ENCODE data around the gene MYO9A.

MYO9A gene

DNA sequence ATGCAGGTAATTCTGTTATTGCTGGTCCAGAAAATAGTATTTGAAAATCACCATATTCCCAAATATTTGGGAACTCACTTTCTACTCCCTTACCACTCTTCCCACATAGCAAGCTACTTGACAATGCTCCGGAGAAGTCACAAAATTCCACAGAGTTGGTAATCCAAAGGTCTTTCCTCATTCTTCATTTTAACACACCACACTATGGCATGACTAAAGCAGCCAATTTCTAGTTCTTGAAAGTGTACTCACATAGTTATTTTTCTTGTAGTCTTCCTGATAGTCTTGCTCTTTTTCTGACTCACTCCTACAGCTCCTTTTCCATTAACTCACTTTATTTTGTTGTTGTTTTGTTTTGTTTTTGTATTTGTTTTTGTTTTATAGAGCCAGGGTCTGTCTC, 67.2 kb downstream of the MYO9A start:
- Histone ChIP-seq H3K36me3 (ENCODE audit: insufficient read depth, low read length) (peaks cover 8% of the 10 kb centered on the region; the same call in 1 of the 2 replicates), H3K9me3 (ENCODE audit: insufficient read depth, low read length, severe bottlenecking) (no peaks in the 10 kb centered on the region), H3K4me1 (ENCODE audit: insufficient read depth, low read length) (no peaks in the 10 kb centered on the region), H3K4me3 (ENCODE audit: low read depth in 1 of 2, low read length in 2 of 2) (no peak overlapping the region), H2AFZ (ENCODE audit: low read depth, low read length) (no peak overlapping the region), H4K20me1 (ENCODE audit: insufficient read depth, low read length) (no peaks in the 10 kb centered on the region), H3K9ac (ENCODE audit: low read depth, low read length) (no peak overlapping the region), H3K27ac (ENCODE audit: low read length) (no peak overlapping the region), H3K27me3 (ENCODE audit: insufficient read depth, low read length, poor library complexity) (no peaks in the 10 kb centered on the region), H3K79me2 (ENCODE audit: insufficient read depth, low read length) (0 out of 2 replicates have a peak, but pooled peaks cover 2% of the 10 kb centered on the region), H3K4me2 (ENCODE audit: insufficient read depth, low read length) (no peak overlapping the region)
- no peak for TF ChIP-seq CTCF (IDR thresholded peaks at IDR 0.05; ENCODE audit: borderline replicate concordance, extremely low read depth, low read length, poor library complexity, severe bottlenecking)
- TF ChIP-seq EZH2 (IDR thresholded peaks at IDR 0.05; ENCODE audit: borderline replicate concordance, low read depth, low read length, severe bottlenecking): no peak
- DNase-seq (no peak), ATAC-seq (ENCODE audit: insufficient read depth, low read depth) (no peak)

GRCh38 chr15:72047020-72047419, 70.9 kb downstream of the MYO9A start:
- H3K79me2 ChIP-seq (ENCODE audit: insufficient read depth, low read length): no peaks in the 10 kb centered on the region
- H3K4me3 ChIP-seq (ENCODE audit: low read depth in 1 of 2, low read length in 2 of 2): no peak overlapping the region
- H3K27me3 ChIP-seq (ENCODE audit: insufficient read depth, low read length, poor library complexity): no peaks in the 10 kb centered on the region
- H3K9ac ChIP-seq (ENCODE audit: low read depth, low read length): no peak overlapping the region
- no peak for TF ChIP-seq EZH2 (IDR thresholded peaks at IDR 0.05; ENCODE audit: borderline replicate concordance, low read depth, low read length, severe bottlenecking)
- no peak for TF ChIP-seq CTCF (IDR thresholded peaks at IDR 0.05; ENCODE audit: borderline replicate concordance, extremely low read depth, low read length, poor library complexity, severe bottlenecking)
- no peak for ATAC-seq (ENCODE audit: insufficient read depth, low read depth)
- no peak overlapping the region for H3K4me2 ChIP-seq (ENCODE audit: insufficient read depth, low read length)
- no peak overlapping the region for H3K27ac ChIP-seq (ENCODE audit: low read length)
- no peaks in the 10 kb centered on the region for H3K4me1 ChIP-seq (ENCODE audit: insufficient read depth, low read length)
- no peak overlapping the region for H2AFZ ChIP-seq (ENCODE audit: low read depth, low read length)
- no peaks in the 10 kb centered on the region for H4K20me1 ChIP-seq (ENCODE audit: insufficient read depth, low read length)
- H3K36me3 ChIP-seq (ENCODE audit: insufficient read depth, low read length): peaks cover 10% of the 10 kb centered on the region; the same call in 1 of the 2 replicates
- no peak for DNase-seq
- H3K9me3 ChIP-seq (ENCODE audit: insufficient read depth, low read length, severe bottlenecking): no peaks in the 10 kb centered on the region

- H3K9me3 ChIP-seq (ENCODE audit: insufficient read depth, low read length, severe bottlenecking): no peaks in the 10 kb centered on the region
- no peak for DNase-seq
- H3K79me2 ChIP-seq (ENCODE audit: insufficient read depth, low read length): no peaks in the 10 kb centered on the region
- H3K4me3 ChIP-seq (ENCODE audit: low read depth in 1 of 2, low read length in 2 of 2): no peak overlapping the region
- H3K4me2 ChIP-seq (ENCODE audit: insufficient read depth, low read length): no peak overlapping the region
- no peak for ATAC-seq (ENCODE audit: insufficient read depth, low read depth)
- no peaks in the 10 kb centered on the region for H4K20me1 ChIP-seq (ENCODE audit: insufficient read depth, low read length)
- no peak for TF ChIP-seq CTCF (IDR thresholded peaks at IDR 0.05; ENCODE audit: borderline replicate concordance, extremely low read depth, low read length, poor library complexity, severe bottlenecking)
- TF ChIP-seq EZH2 (IDR thresholded peaks at IDR 0.05; ENCODE audit: borderline replicate concordance, low read depth, low read length, severe bottlenecking): no peak
- no peak overlapping the region for H3K27ac ChIP-seq (ENCODE audit: low read length)
- no peaks in the 10 kb centered on the region for H3K27me3 ChIP-seq (ENCODE audit: insufficient read depth, low read length, poor library complexity)
- no peak overlapping the region for H2AFZ ChIP-seq (ENCODE audit: low read depth, low read length)
- H3K9ac ChIP-seq (ENCODE audit: low read depth, low read length): no peak overlapping the region
- H3K36me3 ChIP-seq (ENCODE audit: insufficient read depth, low read length): peaks cover 7% of the 10 kb centered on the region; the same call in 1 of the 2 replicates
- no peaks in the 10 kb centered on the region for H3K4me1 ChIP-seq (ENCODE audit: insufficient read depth, low read length)
These were observed 73.0 kb downstream of the MYO9A start for GRCh38 chr15:72044956-72045355.

DNA sequence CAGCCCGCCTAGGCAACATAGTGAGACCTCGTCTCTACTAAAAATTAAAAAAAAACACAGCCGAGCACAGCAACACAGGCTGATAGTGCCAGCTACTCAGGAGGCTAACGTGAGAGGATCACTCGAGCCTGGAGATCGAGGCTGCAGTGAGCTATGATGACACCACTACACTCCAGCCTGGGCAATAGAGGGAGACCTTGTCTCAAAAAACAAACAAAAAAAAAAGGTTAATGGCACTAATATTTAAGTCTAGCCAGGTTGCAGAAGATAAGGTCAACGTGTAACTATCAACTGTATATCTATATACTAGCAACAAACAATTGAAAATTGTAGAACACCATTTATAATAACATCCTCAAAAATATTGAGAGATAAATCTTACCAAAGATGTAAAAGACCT, 75.1 kb downstream of the MYO9A start:
- Histone ChIP-seq H3K9ac (ENCODE audit: low read depth, low read length) (no peak overlapping the region), H3K9me3 (ENCODE audit: insufficient read depth, low read length, severe bottlenecking) (no peaks in the 10 kb centered on the region), H3K27me3 (ENCODE audit: insufficient read depth, low read length, poor library complexity) (no peaks in the 10 kb centered on the region), H3K27ac (ENCODE audit: low read length) (no peak overlapping the region), H4K20me1 (ENCODE audit: insufficient read depth, low read length) (no peaks in the 10 kb centered on the region), H3K4me3 (ENCODE audit: low read depth in 1 of 2, low read length in 2 of 2) (no peak overlapping the region), H2AFZ (ENCODE audit: low read depth, low read length) (no peak overlapping the region), H3K36me3 (ENCODE audit: insufficient read depth, low read length) (peaks cover 7% of the 10 kb centered on the region; the same call in 1 of the 2 replicates), H3K4me2 (ENCODE audit: insufficient read depth, low read length) (no peak overlapping the region), H3K79me2 (ENCODE audit: insufficient read depth, low read length) (no peaks in the 10 kb centered on the region), H3K4me1 (ENCODE audit: insufficient read depth, low read length) (no peaks in the 10 kb centered on the region)
- TF ChIP-seq CTCF (IDR thresholded peaks at IDR 0.05; ENCODE audit: borderline replicate concordance, extremely low read depth, low read length, poor library complexity, severe bottlenecking) (no peak), EZH2 (IDR thresholded peaks at IDR 0.05; ENCODE audit: borderline replicate concordance, low read depth, low read length, severe bottlenecking) (no peak)
- no peak for DNase-seq
- ATAC-seq (ENCODE audit: insufficient read depth, low read depth): no peak
